Measurements from ENCODE around the gene XYLT1. TPM values are rescaled to one million over a fixed set of nuclear protein-coding genes. Genes with fewer than 3 reads are reported as not detected.
A peak's percentile ranks its signal among the peaks of the same experiment; 100 is the strongest.

XYLT1 gene
- total RNA-seq, 1 experiment from 2014 or later: 14.5 TPM

DNA sequence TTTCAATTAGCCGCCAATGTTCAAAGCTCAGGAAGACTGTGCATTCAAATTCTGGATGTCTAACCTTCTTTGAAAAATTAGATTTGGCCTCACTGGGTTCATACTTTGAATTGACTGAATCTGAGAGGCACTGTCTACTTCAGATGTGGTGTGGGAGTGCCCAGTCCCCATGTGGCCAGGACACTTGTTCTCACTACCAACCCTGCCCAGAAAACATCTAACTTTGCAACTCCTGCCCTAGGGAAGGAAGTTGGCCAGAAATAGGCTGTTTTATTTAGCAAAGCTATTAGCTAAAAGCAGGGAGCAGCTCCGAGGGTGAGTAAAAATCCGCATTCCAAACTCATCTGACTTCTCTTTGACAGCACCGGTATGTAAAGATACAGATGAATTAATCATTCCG, 86.3 kb downstream of the XYLT1 start:
- no peak overlapping the region for H3K4me3 Mint-ChIP-seq
- H2AK5ac ChIP-seq (ENCODE audit: insufficient read length, low read length): no peak overlapping the region
- no peak overlapping the region for H3K4me2 ChIP-seq (ENCODE audit: insufficient read depth, insufficient read length, low read length)
- no peak overlapping the region for H2BK12ac ChIP-seq (ENCODE audit: insufficient read length, low read depth, low read length)
- H3K14ac ChIP-seq (ENCODE audit: insufficient read depth, low read length): no peak overlapping the region
- peak overlapping the region; percentile 17 for H4K8ac ChIP-seq (replicated peaks; ENCODE audit: insufficient read length, low read depth, low read length)
- no peaks in the 10 kb centered on the region for H3K9me3 ChIP-seq (ENCODE audit: control insufficient read depth, low read depth, low read length)
- no peak overlapping the region for H2BK5ac ChIP-seq (ENCODE audit: insufficient read length, low read length)
- H3K56ac ChIP-seq (ENCODE audit: insufficient read length, low read depth, low read length): no peak overlapping the region
- no CpG with 5 or more reads among the region's 5 CpGs for WGBS (ENCODE audit: extremely low coverage, insufficient read length, low lambda C conversion rate)
- no peak overlapping the region for H3K27ac ChIP-seq (ENCODE audit: insufficient read length, low read depth, low read length)
- H3K27ac Mint-ChIP-seq: peak overlapping the region in 2 of 3 experiments; percentile 22 to 91; a peak in 5 of 7 replicates
- H3K23me2 ChIP-seq (ENCODE audit: insufficient read length, low read depth, low read length, poor library complexity, severe bottlenecking): no peaks in the 10 kb centered on the region
- no peak overlapping the region for H4K5ac ChIP-seq (ENCODE audit: insufficient read length, low read depth, low read length)
- no peaks in the 10 kb centered on the region; the same call in 1 of the 2 replicates for H3K27me3 Mint-ChIP-seq (ENCODE audit: low read depth)
- no peak overlapping the region for H4K91ac ChIP-seq (ENCODE audit: insufficient read length, low read depth, low read length)
- no peak overlapping the region for H3K23ac ChIP-seq (ENCODE audit: insufficient read length, low read depth, low read length)
- no peaks in the 10 kb centered on the region for H3K79me1 ChIP-seq (ENCODE audit: insufficient read depth, low read depth, low read length, poor library complexity, severe bottlenecking)
- no peak overlapping the region for H2BK120ac ChIP-seq (ENCODE audit: low read depth, low read length, poor library complexity, severe bottlenecking)
- no peak overlapping the region for H3K9ac ChIP-seq (ENCODE audit: extremely low read depth, insufficient read length, low read length)
- DNase-seq: no peak
- no peak overlapping the region for H3T11ph ChIP-seq (ENCODE audit: low read length)
- H3K79me2 ChIP-seq (ENCODE audit: insufficient read depth, low read length): 0 out of 2 replicates have a peak, but pooled peaks cover 2% of the 10 kb centered on the region
- H3K18ac ChIP-seq (ENCODE audit: insufficient read length, low read depth, low read length): no peak overlapping the region
- TF ChIP-seq, protein P1, sequence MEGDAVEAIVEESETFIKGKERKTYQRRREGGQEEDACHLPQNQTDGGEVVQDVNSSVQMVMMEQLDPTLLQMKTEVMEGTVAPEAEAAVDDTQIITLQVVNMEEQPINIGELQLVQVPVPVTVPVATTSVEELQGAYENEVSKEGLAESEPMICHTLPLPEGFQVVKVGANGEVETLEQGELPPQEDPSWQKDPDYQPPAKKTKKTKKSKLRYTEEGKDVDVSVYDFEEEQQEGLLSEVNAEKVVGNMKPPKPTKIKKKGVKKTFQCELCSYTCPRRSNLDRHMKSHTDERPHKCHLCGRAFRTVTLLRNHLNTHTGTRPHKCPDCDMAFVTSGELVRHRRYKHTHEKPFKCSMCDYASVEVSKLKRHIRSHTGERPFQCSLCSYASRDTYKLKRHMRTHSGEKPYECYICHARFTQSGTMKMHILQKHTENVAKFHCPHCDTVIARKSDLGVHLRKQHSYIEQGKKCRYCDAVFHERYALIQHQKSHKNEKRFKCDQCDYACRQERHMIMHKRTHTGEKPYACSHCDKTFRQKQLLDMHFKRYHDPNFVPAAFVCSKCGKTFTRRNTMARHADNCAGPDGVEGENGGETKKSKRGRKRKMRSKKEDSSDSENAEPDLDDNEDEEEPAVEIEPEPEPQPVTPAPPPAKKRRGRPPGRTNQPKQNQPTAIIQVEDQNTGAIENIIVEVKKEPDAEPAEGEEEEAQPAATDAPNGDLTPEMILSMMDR (conservative IDR thresholded peaks at IDR 0.05): no peak
- no peaks in the 10 kb centered on the region; the same call in 1 of the 2 replicates for H3K27me3 ChIP-seq (ENCODE audit: insufficient read depth, low read length)
- H3K4ac ChIP-seq (ENCODE audit: low read depth, low read length): no peak overlapping the region
- no peaks in the 10 kb centered on the region for H3K9me3 Mint-ChIP-seq
- peaks cover 79 to 81% of the 10 kb centered on the region in 2 experiments for H3K4me1 Mint-ChIP-seq
- H2AFZ ChIP-seq (ENCODE audit: low read length): no peak overlapping the region
- H4K20me1 ChIP-seq (ENCODE audit: control insufficient read depth, insufficient read depth, insufficient read length): no peaks in the 10 kb centered on the region
- H3K4me1 ChIP-seq (ENCODE audit: insufficient read depth, low read length): peaks cover 38% of the 10 kb centered on the region; the same call in 1 of the 2 replicates
- no peaks in the 10 kb centered on the region for H3K36me3 Mint-ChIP-seq (ENCODE audit: insufficient read depth in 1 of 3, low read depth in 3 of 3)
- H2BK15ac ChIP-seq (ENCODE audit: low read depth, low read length): no peak overlapping the region; the same call in 1 of the 2 replicates
- H2BK20ac ChIP-seq (ENCODE audit: low read depth, low read length, poor library complexity, severe bottlenecking): no peak overlapping the region

All from H9 (cell line).